Stimulated activated CD8-positive, alpha-beta memory T cell treated with anti-CD3 and anti-CD28 coated beads, Interleukin-12 subunit alpha, Interleukin-12 subunit beta, amount 100 ng/mL, for 24 hours (primary cell): Measurements from ENCODE around the gene IER2.
"Not testable (repeated sequence)": the region's sequence is repeated elsewhere in the genome, so short reads cannot be mapped to it uniquely, and the experiment has no call there.

Experiments used
- DNase-seq: peaks from one replicate; pipeline ENCODE4 v3.0.0-alpha.2; 2020; ENCODE audit errors: extremely low read depth

Gene IER2

DNA sequence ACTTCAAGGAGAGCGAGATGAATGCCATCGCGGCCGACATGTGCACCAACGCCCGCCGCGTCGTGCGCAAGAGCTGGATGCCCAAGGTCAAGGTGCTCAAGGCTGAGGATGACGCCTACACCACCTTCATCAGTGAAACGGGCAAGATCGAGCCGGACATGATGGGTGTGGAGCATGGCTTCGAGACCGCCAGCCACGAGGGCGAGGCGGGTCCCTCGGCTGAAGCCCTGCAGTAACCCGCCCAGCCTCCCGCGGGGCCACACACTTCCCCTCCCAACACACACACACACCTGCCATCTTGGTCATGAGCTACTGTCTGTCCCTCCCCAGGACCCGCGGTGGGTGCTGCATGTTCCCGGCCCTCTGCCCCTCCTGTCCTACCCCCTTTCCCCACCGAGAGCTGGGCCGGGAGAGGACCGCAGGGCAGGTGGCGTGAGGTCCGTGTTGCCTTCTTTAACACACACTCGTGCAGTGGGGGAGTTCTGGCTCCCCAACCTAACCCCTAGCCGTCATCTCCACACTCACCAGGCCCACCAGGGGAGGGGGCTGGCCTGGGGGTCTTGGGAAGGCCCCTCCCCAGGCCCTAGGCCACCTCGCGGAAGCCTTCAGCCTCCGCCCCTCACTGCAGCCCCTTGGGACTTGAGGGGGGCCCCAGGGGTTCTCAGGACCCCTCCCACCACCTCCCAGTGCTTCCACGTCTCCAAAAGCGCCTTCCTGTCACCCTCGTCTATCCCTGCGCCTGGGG, 11.9 kb upstream of the IER2 start:
- DNase-seq, result no peak

DNA sequence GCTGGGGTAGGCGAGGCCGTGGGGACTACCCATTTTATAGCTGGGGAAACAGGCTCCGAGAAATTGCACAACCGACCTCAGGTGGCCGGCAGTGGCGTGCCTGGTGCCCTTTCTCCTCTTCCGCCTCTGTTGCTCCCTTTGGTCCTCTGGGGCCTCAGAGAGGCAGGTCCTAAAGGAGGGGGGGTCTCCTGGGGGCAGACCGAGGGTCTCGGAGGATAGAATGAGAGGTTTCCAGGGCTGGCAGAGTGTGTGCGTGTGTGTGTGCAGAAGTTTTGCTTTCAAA, 11.4 kb upstream of the IER2 start:
- DNase-seq, result no peak

DNA sequence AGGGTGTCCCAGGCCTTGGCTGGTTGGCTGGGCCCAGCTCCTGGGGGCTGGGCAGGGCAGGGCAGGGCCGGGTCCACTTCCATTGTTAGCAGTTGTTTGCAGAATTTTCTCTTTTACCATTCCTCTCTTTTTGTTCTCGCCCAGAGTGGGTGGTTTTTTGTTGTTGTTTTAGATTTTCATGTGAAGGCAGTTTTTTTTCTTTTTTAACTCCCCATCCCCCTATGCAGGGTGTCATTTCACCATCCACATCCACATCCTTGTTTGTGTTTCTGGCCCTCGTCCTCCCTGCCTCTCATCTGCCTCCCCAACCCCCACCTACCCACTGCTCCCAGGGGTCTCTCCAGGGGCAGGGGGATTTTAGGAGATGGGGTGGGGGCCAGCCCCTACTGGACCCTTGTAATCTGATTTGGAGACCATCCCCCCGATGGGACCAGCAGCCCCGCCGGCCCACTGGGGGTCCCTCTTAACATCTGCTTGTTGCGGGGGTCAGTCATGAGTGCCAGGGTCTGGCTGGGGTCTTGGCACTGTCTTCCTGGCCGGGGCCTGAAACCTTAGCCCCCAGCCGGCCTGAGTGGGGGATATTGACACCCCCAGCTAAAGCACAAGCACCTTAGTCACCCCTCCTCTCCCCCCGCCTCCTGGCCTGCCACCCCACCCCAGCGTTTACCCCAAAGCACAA, 10.4 kb upstream of the IER2 start:
- no peak for DNase-seq

DNA sequence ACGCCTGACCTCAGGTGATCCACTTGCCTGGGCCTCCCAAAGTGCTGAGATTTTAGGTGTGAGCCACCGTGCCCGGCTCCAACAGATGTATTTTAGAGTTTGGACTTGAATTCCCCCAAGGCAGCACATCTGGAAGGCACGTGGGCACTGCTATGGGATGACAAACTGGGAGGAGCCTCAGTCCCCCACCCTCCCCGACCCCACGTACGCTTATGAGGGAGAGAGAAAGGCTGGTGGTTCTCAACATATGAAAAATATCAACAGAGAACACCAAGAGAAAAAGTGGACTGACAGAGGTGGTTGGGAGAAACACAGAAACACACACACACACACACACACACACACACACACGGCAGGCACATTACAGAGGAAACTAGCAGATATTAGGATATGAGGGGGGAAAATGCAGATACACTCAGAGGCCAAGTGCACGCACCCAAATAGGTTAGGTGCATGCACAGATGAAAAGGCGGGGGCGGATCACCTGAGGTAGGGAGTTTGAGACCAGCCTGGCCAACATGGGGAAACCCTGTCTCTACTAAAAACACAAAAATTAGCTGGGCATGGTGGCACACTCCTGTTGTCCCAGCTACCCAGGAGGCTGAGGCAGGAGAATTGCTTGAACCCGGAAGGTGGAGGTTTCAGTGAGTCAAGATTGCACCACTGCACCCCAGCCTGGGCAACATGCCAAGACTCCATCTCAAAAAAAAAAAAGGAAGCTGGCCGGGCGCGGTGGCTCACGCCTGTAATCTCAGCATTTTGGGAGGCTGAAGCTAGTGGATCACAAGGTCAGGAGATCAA, 3.2 kb upstream of the IER2 start:
- DNase-seq, result no peak

DNA sequence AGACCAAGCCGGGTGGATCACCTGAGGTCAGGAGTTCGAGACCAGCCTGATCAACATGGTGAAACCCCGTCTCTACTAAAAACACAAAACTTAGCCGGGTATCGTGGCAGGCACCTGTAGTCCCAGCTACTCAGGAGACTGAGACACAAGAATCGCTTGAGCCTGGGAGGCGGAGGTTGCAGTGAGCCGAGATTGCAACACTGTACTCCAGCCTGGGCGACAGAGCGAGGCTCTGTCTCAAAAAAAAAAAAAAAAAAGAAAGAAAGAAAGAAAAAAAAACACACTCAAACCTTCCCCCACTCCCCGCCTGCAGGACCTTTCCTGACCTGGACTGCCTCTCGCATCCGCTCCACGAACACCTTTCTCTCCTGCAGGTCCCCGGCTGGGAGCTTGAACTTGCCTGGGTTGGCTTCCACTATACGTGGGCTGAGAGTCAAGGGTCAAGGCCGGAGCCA, 1.0 kb upstream of the IER2 start:
- DNase-seq, result not testable (repeated sequence)

DNA sequence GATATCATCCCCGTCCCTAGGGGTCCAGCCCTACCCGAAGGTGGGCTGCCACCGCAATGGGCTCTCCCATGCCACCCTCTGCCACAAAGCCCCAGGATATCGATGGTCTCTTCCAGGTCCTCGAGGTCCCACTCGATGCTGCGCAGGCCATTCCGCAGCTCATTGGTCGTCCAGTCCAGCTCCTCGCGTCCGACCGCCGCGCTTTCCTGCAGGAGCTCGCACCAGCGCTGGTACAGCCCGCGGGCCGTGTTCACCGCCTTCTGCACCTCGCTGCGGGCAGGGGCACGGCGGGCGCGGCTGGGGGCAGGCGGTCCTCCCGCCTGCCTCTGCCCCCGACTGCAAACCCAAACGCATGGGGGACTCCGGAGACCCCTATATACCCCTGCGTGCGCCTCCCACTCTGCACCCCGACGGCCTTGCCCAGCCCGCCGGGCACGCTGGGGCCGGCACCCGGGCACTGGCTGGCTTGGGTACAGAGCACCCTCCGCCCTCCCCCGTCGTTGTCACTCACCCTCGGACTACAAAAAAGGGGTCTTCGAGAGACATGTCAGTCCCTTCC, 504 bp upstream of the IER2 start:
- no peak for DNase-seq

DNA sequence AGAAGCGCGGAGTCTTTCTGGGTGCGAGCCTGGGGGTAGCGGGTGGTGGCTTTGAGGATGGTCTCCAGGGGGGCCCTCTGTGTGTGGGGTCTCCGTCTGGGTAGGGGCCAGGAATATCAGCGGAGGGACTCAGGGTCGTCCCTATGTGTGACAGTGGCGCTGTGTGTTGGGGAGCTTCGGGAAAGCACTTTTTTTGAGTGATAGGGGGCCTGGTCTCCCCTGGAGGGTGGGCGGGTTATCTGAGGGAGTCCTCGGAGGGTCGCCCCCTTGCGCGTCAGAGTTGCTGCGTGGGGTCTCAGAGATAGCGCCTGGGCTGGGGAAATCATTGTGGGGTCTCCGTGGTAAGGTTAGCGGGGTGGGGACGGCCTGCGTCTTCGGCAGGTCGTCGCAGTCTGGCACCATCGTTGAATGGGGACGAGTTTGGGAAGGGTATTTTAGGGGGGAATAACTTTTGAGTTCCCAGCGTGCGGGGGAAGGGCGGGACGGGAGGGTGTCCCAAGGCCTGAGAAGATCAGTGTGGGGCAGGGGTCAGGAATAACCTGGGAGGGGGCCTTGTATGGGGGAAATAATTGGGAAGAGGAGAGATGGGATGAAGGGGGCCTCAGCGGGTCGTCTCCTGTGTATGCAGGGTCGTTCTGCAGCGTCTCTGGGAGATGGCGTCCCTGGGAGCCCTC, 857 bp downstream of the IER2 start:
- no peak for DNase-seq

DNA sequence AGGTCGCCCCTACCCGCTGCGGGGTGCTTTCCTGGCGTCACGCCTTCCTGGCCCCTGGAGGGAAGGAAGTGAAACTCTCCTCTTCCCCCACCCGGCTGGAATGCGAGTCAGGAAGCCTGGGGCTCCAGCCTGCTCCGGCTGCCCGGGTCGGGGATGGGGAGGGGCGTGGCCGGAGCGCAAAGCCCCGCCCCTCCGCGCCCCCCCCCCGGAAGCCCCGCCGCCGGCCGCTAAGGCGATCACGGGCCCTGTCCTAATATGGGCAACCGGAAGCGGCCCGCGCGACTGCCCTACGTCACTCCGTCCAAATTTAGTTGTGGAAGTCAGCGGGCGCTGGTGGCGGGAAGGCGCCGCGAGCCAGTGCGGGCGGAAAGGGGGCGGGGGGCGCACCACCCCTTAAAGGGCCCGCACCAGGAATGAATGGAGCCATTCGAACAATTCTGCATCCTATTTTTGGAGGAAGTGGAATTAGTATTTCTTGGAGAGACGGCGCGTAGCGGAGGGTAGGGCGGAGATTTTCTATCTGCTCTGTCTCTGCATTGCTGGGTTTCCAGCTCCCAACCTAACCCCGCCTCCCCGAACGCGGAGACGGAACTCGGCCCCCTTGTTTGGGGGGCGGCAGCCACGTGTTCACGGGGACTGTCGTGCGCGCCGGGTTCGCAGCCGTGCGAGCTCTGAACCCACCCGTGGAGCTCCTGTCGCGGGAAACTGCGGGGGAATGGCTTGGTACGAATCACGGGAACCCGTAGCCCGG, 1.6 kb downstream of the IER2 start:
- peak; percentile 86 for DNase-seq

DNA sequence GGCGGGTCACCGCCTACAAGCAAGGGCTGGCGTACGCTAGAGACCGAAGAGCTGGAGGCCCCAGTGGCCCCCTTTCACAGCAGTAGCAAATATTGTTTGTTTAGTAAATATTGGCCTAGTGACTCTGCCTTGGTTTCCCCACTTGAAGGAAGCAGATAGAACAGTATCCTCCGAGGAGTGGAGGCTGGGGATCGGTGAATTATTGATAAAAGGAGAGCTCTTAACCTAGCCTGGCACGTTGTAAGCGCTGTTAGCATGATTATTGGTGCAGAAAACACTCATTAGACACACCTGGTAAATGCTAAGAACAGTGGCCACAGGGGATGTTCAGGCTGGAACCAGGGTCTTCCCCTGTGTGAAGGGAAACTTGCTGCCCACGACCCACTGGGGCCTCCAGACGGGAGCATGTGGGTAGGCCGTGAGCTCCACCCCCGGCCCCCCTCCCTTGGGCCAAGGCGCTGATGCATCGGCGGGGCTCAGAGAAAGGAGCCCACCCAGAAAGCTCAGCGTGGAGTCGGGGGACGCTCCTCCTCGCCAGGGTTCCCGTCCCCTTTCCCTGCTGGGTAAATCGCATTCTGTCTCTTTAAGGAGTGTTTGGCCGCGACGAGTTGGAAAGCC, 2.3 kb downstream of the IER2 start:
- DNase-seq, result no peak

DNA sequence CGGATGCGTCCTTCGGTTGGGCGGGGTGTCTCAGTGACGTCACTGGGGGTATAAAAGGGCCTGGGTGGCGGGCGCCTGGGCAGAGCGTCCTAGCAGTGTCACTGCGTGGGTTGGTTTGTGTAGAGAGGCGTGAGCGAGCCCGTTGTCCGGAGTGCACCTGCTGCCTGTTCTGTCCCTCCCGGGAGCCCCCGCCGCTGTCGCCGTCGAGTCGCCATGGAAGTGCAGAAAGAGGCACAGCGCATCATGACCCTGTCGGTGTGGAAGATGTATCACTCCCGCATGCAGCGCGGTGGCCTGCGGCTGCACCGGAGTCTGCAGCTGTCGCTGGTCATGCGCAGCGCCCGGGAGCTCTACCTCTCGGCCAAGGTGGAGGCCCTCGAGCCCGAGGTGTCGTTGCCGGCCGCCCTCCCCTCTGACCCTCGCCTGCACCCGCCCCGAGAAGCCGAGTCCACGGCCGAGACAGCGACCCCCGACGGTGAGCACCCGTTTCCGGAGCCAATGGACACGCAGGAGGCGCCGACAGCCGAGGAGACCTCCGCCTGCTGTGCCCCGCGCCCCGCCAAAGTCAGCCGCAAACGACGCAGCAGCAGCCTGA, 2.9 kb downstream of the IER2 start:
- peak; percentile 89 for DNase-seq

DNA sequence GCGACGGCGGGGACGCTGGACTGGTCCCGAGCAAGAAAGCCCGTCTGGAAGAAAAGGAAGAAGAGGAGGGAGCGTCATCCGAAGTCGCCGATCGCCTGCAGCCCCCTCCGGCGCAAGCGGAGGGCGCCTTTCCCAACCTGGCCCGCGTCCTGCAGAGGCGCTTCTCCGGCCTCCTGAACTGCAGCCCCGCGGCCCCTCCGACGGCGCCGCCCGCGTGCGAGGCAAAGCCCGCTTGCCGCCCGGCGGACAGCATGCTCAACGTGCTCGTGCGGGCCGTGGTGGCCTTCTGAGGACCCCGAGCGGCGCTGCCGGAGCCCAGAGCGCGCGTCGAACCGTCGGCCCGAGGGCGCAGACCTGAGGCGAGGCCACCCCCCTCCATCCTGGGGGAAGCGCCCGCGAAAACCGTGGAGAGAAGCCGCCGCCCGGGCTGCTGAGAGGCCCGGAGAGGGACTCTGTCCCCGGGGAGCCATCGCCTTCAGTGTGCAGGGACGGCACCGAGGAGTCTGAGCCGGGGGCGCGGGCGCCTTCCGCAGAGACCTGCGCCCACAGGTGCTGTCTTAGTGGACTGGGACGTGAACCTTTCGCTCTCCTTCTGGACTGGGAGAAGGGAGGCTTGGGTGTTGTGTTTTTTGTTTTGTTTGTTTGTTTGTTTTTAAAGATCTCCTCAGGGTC, 3.5 kb downstream of the IER2 start:
- no peak for DNase-seq

DNA sequence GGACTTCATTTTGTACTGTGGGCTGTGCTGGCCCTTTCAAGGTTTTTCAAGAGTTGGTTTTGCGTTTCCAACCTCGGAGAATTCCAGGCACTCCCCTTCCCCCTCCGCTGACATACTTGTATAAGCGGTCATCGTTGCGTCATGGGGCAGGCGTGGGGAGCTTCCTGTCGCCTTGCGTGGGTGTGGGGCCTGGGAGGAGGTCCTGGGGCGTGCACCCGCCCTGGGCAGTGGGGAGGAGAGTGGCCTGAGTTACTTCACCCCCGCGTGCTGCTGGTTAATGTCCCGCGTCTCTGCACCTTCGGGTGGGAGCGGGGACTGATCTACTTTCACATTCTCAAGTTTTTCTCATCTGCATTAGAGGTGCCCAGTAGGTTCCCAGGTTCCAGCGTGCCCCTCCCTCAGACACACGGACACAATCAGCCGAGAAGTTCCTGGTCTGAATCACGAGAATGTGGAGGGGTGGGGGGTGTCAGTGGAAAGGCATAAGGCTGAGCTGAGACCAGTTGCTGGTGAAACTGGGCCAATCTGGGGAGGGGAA, 4.1 kb downstream of the IER2 start:
- DNase-seq, result no peak

DNA sequence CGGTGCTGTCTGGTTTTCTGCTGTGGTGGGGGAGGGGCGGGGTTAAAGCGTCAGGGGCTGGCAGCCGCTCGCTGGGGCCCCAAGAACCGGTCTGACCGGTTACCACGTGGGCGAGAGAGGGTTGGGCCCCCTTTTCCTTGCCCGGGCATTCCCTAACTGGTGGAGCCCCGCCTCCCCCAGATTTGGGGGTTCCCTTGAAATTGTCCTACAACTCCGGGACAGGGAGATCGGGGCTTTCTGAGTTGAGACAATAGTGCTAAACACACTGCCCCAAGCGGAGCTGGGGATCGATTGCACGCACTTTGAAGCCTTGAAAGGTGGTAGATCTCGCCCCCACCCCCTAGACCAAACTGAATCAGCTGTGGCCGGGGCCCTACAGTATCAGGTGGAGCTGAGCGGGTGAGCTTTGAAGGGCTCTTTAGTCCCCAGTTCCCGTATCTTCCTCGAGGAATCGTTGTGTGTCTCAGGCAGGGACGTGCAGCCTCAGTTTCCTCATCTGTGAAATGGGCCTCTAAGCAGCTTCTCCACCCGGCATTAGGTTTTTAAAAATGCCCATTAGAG, 4.8 kb downstream of the IER2 start:
- no peak for DNase-seq

DNA sequence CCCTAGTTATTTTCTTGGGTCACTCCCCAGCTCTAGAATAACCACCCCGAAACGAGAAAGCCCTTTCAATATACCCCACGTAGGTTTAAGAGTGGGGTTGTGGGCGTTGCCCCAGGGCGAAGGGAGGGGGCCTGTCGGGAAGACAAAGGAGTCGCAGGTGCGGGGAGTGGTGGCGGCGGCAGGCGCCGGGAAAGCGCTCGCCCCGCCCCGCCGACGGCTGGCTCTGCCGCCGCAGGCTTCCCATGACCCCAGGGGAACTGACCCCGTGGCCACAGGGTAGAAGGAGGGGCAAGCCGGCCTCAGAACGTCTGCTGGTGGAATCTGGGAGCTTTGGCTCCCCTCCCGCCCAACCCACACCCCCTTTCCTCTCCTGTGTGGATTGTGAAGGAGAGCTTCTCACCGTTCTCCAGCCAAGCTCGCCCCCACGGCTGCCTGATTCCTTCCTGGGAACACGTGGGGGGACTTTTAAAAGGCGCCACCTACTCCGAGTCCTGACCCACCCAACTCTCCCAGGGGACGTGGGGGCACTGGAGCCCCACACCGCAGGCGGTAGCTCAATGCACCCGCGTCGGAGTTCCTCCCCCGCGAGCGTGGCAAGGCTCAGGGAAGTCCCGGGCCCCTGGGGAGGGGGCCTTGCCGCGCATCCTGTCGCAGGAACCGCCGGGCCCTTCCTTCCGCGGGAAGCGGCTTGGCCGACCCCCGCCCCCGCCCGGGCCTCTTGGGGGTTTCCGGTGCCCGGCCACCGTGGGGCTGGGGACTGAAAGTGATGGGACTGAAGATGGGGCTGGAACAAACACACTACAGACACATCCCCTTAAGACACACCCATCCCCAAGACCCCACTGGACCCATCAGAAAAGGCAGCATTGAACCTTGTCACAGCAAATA, 5.5 kb downstream of the IER2 start:
- DNase-seq, result no peak

DNA sequence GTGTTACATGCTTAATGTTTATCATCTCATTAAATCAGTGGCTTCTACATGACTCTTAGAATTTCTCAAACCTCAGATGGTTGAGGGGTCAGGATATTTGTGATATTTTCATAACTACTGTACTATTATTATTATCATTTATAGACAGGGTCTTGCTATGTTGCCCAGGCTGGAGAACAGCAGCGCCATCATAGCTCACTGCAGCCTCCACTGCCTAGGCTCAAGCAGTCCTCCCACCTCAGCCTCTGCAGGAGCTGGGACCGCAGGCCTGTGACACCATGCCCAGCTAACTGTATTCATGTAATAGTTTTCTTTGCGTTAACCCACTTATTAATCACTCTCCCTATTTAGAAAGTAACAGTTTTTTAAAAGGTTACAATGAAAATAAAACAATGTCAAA, 9.5 kb downstream of the IER2 start:
- DNase-seq, result no peak

DNA sequence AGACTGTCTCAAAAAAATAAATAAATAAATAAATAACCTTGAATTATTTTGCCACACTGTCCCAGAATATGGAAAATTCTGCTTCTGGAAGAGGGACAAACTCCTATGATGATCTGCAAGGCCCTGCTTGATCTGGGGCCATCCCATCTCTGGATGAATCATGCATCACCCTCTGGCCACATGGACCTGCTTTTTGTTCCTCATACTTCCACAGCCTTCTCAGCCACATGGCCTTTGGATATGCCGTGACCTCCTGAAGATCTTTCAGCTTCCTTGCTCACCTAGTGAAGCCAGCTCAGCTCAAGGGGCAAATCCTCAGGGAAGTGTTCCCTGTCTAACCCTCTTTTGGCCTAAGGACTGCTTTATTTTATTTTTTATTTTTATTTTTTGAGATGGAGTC, 10.3 kb downstream of the IER2 start:
- no peak for DNase-seq

DNA sequence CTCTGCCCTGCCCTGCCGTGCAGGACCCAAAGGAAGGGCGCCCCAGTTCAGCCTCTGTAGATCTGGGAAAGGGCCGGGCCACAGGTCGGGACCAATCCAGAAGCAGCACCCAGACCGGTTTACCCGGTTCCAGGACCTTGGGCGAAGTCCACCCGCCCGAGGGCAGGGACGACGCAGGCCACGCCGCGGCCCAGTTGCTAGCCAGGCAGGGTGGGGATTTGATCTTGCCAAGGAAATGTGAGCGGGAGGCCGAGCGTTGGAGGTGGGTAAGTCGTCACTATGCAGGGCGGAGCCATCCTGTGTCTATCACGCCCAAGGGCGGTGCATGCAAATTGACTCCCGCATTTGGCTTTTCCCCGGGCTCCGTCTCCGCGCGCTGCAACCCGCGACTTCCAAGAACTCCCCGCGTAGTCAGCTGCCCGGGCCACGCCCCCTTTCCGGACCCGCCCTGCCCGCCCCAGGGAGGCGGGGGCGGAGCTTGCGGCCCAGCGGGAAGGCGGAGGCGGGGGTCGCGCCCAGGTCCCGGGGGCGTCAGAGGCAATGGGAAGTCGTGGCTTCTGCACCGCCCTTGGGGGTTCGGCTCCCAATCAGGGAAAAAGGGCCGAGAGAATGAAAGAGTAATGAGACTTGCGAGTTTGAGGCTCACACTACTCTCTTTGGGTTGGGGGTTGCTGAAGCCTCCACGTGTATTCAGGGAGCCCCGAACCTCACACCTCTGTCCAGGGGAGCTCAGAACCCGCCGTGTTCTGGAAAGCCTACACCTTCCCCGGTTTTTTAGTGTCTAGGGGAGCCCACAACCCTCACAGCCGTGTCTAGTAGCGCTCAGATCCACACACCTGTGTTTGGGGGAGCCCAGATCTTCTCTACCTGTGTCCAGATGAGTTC, 12.8 kb downstream of the IER2 start:
- peak; percentile 72 for DNase-seq
